ENCODE results near the gene ABCA12.

Gene ABCA12

GRCh38 chr2:215003001-215003400 lies 135.4 kb downstream of the ABCA12 start:
- peak; percentile 25 for DNase-seq (ENCODE audit: low read depth)
- H3K4me3 ChIP-seq (ENCODE audit: low read length), result peak overlapping the region; percentile 58
- H3K27me3 ChIP-seq (replicated peaks; ENCODE audit: control insufficient read depth, insufficient read depth, low read length), result no peaks in the 10 kb centered on the region
- no peaks in the 10 kb centered on the region for H3K9me3 ChIP-seq (ENCODE audit: control insufficient read depth, low read length)
- no peaks in the 10 kb centered on the region for H3K36me3 ChIP-seq (ENCODE audit: control insufficient read depth, insufficient read depth, low read length, severe bottlenecking)
- H3K9ac ChIP-seq (ENCODE audit: low read length), result peak overlapping the region; percentile 64
- H3K4me1 ChIP-seq (ENCODE audit: control insufficient read depth, insufficient read depth, low read length), result peaks cover 13% of the 10 kb centered on the region

- peak overlapping the region; percentile 58 for H3K4me3 ChIP-seq (ENCODE audit: low read length)
- no peaks in the 10 kb centered on the region for H3K27me3 ChIP-seq (replicated peaks; ENCODE audit: control insufficient read depth, insufficient read depth, low read length)
- peak; percentile 87 for DNase-seq (ENCODE audit: low read depth)
- H3K4me1 ChIP-seq (ENCODE audit: control insufficient read depth, insufficient read depth, low read length), result peaks cover 13% of the 10 kb centered on the region
- H3K9ac ChIP-seq (ENCODE audit: low read length), result peak overlapping the region; percentile 64
- no peaks in the 10 kb centered on the region for H3K9me3 ChIP-seq (ENCODE audit: control insufficient read depth, low read length)
- no peaks in the 10 kb centered on the region for H3K36me3 ChIP-seq (ENCODE audit: control insufficient read depth, insufficient read depth, low read length, severe bottlenecking)
These were observed 135.9 kb downstream of the ABCA12 start for GRCh38 chr2:215002500-215002899.

- Histone ChIP-seq H3K27me3 (replicated peaks; ENCODE audit: control insufficient read depth, insufficient read depth, low read length) (no peaks in the 10 kb centered on the region), H3K4me3 (ENCODE audit: low read length) (no peak overlapping the region), H3K36me3 (ENCODE audit: control insufficient read depth, insufficient read depth, low read length, severe bottlenecking) (no peaks in the 10 kb centered on the region), H3K4me1 (ENCODE audit: control insufficient read depth, insufficient read depth, low read length) (peaks cover 13% of the 10 kb centered on the region), H3K9me3 (ENCODE audit: control insufficient read depth, low read length) (no peaks in the 10 kb centered on the region), H3K9ac (ENCODE audit: low read length) (no peak overlapping the region)
- DNase-seq (ENCODE audit: low read depth), result no peak
These were observed 137.7 kb downstream of the ABCA12 start for GRCh38 chr2:215000721-215001120.

GRCh38 chr2:214995926-214996670 lies 142.3 kb downstream of the ABCA12 start:
- DNase-seq (ENCODE audit: low read depth), result no peak
- H3K9me3 ChIP-seq (ENCODE audit: control insufficient read depth, low read length), result no peaks in the 10 kb centered on the region

GRCh38 chr2:214995409-214995808 lies 143.0 kb downstream of the ABCA12 start:
- Histone ChIP-seq H3K9me3 (ENCODE audit: control insufficient read depth, low read length) (no peaks in the 10 kb centered on the region), H3K27me3 (replicated peaks; ENCODE audit: control insufficient read depth, insufficient read depth, low read length) (no peaks in the 10 kb centered on the region), H3K36me3 (ENCODE audit: control insufficient read depth, insufficient read depth, low read length, severe bottlenecking) (no peaks in the 10 kb centered on the region), H3K9ac (ENCODE audit: low read length) (no peak overlapping the region), H3K4me3 (ENCODE audit: low read length) (no peak overlapping the region), H3K4me1 (ENCODE audit: control insufficient read depth, insufficient read depth, low read length) (no peaks in the 10 kb centered on the region)
- DNase-seq (ENCODE audit: low read depth), result no peak

More at GRCh38 chr2:214995926-214996670, 142.3 kb downstream of the ABCA12 start:
- Histone ChIP-seq H3K27me3 (replicated peaks; ENCODE audit: control insufficient read depth, insufficient read depth, low read length) (no peaks in the 10 kb centered on the region), H3K4me3 (ENCODE audit: low read length) (no peak overlapping the region), H3K4me1 (ENCODE audit: control insufficient read depth, insufficient read depth, low read length) (no peaks in the 10 kb centered on the region), H3K36me3 (ENCODE audit: control insufficient read depth, insufficient read depth, low read length, severe bottlenecking) (no peaks in the 10 kb centered on the region), H3K9ac (ENCODE audit: low read length) (no peak overlapping the region)

- no peaks in the 10 kb centered on the region for H3K9me3 ChIP-seq (ENCODE audit: control insufficient read depth, low read length)
- DNase-seq (ENCODE audit: low read depth), result no peak
- no peaks in the 10 kb centered on the region for H3K4me1 ChIP-seq (ENCODE audit: control insufficient read depth, insufficient read depth, low read length)
- no peaks in the 10 kb centered on the region for H3K36me3 ChIP-seq (ENCODE audit: control insufficient read depth, insufficient read depth, low read length, severe bottlenecking)
- no peaks in the 10 kb centered on the region for H3K27me3 ChIP-seq (replicated peaks; ENCODE audit: control insufficient read depth, insufficient read depth, low read length)
- no peak overlapping the region for H3K9ac ChIP-seq (ENCODE audit: low read length)
- no peak overlapping the region for H3K4me3 ChIP-seq (ENCODE audit: low read length)
These were observed 145.5 kb downstream of the ABCA12 start for GRCh38 chr2:214992911-214993310.

GRCh38 chr2:214989187-214989586 lies 149.2 kb downstream of the ABCA12 start:
- Histone ChIP-seq H3K4me1 (ENCODE audit: control insufficient read depth, insufficient read depth, low read length) (no peaks in the 10 kb centered on the region), H3K9me3 (ENCODE audit: control insufficient read depth, low read length) (no peaks in the 10 kb centered on the region), H3K27me3 (replicated peaks; ENCODE audit: control insufficient read depth, insufficient read depth, low read length) (no peaks in the 10 kb centered on the region), H3K9ac (ENCODE audit: low read length) (no peak overlapping the region), H3K36me3 (ENCODE audit: control insufficient read depth, insufficient read depth, low read length, severe bottlenecking) (no peaks in the 10 kb centered on the region), H3K4me3 (ENCODE audit: low read length) (no peak overlapping the region)
- no peak for DNase-seq (ENCODE audit: low read depth)

GRCh38 chr2:214987261-214987660 lies 151.2 kb downstream of the ABCA12 start:
- no peaks in the 10 kb centered on the region for H3K36me3 ChIP-seq (ENCODE audit: control insufficient read depth, insufficient read depth, low read length, severe bottlenecking)
- no peak overlapping the region for H3K9ac ChIP-seq (ENCODE audit: low read length)
- H3K4me3 ChIP-seq (ENCODE audit: low read length), result no peak overlapping the region
- H3K4me1 ChIP-seq (ENCODE audit: control insufficient read depth, insufficient read depth, low read length), result no peaks in the 10 kb centered on the region
- peak; percentile 5 for DNase-seq (ENCODE audit: low read depth)
- H3K27me3 ChIP-seq (replicated peaks; ENCODE audit: control insufficient read depth, insufficient read depth, low read length), result no peaks in the 10 kb centered on the region
- no peaks in the 10 kb centered on the region for H3K9me3 ChIP-seq (ENCODE audit: control insufficient read depth, low read length)

GRCh38 chr2:214985619-214986018 lies 152.8 kb downstream of the ABCA12 start:
- Histone ChIP-seq H3K9ac (ENCODE audit: low read length) (no peak overlapping the region), H3K9me3 (ENCODE audit: control insufficient read depth, low read length) (no peaks in the 10 kb centered on the region), H3K36me3 (ENCODE audit: control insufficient read depth, insufficient read depth, low read length, severe bottlenecking) (no peaks in the 10 kb centered on the region), H3K27me3 (replicated peaks; ENCODE audit: control insufficient read depth, insufficient read depth, low read length) (no peaks in the 10 kb centered on the region), H3K4me3 (ENCODE audit: low read length) (no peak overlapping the region), H3K4me1 (ENCODE audit: control insufficient read depth, insufficient read depth, low read length) (no peaks in the 10 kb centered on the region)
- no peak for DNase-seq (ENCODE audit: low read depth)

GRCh38 chr2:214966420-214966819 lies 172.0 kb downstream of the ABCA12 start:
- Histone ChIP-seq H3K9me3 (ENCODE audit: control insufficient read depth, low read length) (peaks cover 4% of the 10 kb centered on the region), H3K9ac (ENCODE audit: low read length) (no peak overlapping the region), H3K27me3 (replicated peaks; ENCODE audit: control insufficient read depth, insufficient read depth, low read length) (no peaks in the 10 kb centered on the region), H3K4me3 (ENCODE audit: low read length) (no peak overlapping the region), H3K4me1 (ENCODE audit: control insufficient read depth, insufficient read depth, low read length) (no peaks in the 10 kb centered on the region), H3K36me3 (ENCODE audit: control insufficient read depth, insufficient read depth, low read length, severe bottlenecking) (no peaks in the 10 kb centered on the region)
- no peak for DNase-seq (ENCODE audit: low read depth)

- DNase-seq (ENCODE audit: low read depth), result peak; percentile 59
- Histone ChIP-seq H3K9ac (ENCODE audit: low read length) (no peak overlapping the region), H3K4me1 (ENCODE audit: control insufficient read depth, insufficient read depth, low read length) (no peaks in the 10 kb centered on the region), H3K36me3 (ENCODE audit: control insufficient read depth, insufficient read depth, low read length, severe bottlenecking) (no peaks in the 10 kb centered on the region), H3K27me3 (replicated peaks; ENCODE audit: control insufficient read depth, insufficient read depth, low read length) (no peaks in the 10 kb centered on the region), H3K4me3 (ENCODE audit: low read length) (no peak overlapping the region), H3K9me3 (ENCODE audit: control insufficient read depth, low read length) (peaks cover 4% of the 10 kb centered on the region)
These were observed 177.7 kb downstream of the ABCA12 start for GRCh38 chr2:214960677-214961076.

- H3K4me3 ChIP-seq (ENCODE audit: low read length), result no peak overlapping the region
- H3K36me3 ChIP-seq (ENCODE audit: control insufficient read depth, insufficient read depth, low read length, severe bottlenecking), result no peaks in the 10 kb centered on the region
- H3K9ac ChIP-seq (ENCODE audit: low read length), result no peak overlapping the region
- H3K9me3 ChIP-seq (ENCODE audit: control insufficient read depth, low read length), result no peaks in the 10 kb centered on the region
- H3K4me1 ChIP-seq (ENCODE audit: control insufficient read depth, insufficient read depth, low read length), result no peaks in the 10 kb centered on the region
- DNase-seq (ENCODE audit: low read depth), result no peak
- H3K27me3 ChIP-seq (replicated peaks; ENCODE audit: control insufficient read depth, insufficient read depth, low read length), result no peaks in the 10 kb centered on the region
These were observed 191.5 kb downstream of the ABCA12 start for GRCh38 chr2:214946949-214947348.

All from adipocyte (in vitro differentiated cells).